Peyer's patch (tissue), 4 donors: ENCODE results near the gene CHRDL2. TPM values are rescaled to one million over a fixed set of nuclear protein-coding genes. Genes with fewer than 3 reads are reported as not detected.
A peak's percentile ranks its signal among the peaks of the same experiment; 100 is the strongest.

Experiments used
- DNase-seq, 3 donors: peaks; one replicate each; pipeline ENCODE4 v3.0.0-alpha.2; 2017 to 2019
- H3K27ac ChIP-seq, 4 donors: fragments of 200-600 bp; sonication (generic); one replicate each; pipeline ENCODE4 v1.5.1; 2016 to 2019
- H3K27me3 ChIP-seq, 2 donors: fragments of 200-600 bp; sonication (generic); one replicate each; pipeline ENCODE4 v1.5.1; 2019
- H3K36me3 ChIP-seq, 3 donors: fragments of 200-600 bp; sonication (generic); one replicate each; pipeline ENCODE4 v1.5.1; 2016 to 2019
- H3K4me1 ChIP-seq, 4 donors: fragments of 200-600 bp; sonication (generic); one replicate each; pipeline ENCODE4 v1.5.1; 2016 to 2019
- H3K4me3 ChIP-seq, 4 donors: fragments of 200-600 bp; sonication (generic); 1 replicate in 3 of 4; 2 replicates in 1 of 4; pipeline ENCODE4 v1.5.1; 2016 to 2019; ENCODE audit warnings: mild to moderate bottlenecking in 1 of 4
- H3K9me3 ChIP-seq, 4 donors: fragments of 200-600 bp; sonication (generic); one replicate each; pipeline ENCODE4 v1.5.1; 2016 to 2019; ENCODE audit warnings: mild to moderate bottlenecking in 1 of 4
- CTCF ChIP-seq, 6 experiments: fragments of 450-650 bp in 4 of 6; fragments of 200-600 bp in 2 of 6; sonication (generic) in 1 of 6; IDR thresholded peaks; one replicate each; pipeline ENCODE4 v1.5.1; 2017 to 2019; ENCODE audit warnings: antibody characterized with exemption in 6 of 6, mild to moderate bottlenecking in 3 of 6, moderate library complexity in 1 of 6
- POLR2A ChIP-seq, 2 donors: fragments of 450-650 bp; IDR thresholded peaks; one replicate each; pipeline ENCODE4 v1.5.1; 2017; ENCODE audit warnings: antibody characterized with exemption in 2 of 2, mild to moderate bottlenecking in 2 of 2, moderate library complexity in 2 of 2
- total RNA-seq, 4 donors: library from RNA; depleted of rRNA; stranded (reverse); fragments of >200 nt; gene quantifications; one replicate each; pipeline ENCODE4 v1.1.0, GENCODE V29; 2016

CHRDL2 gene
- total RNA-seq, 4 donors from 2014 or later = not detected

- no peak overlapping the region for H3K4me3 ChIP-seq
- H3K4me1 ChIP-seq = peaks cover 0 to 13% (median 0%) of the 10 kb centered on the region in 4 donors
- no peaks in the 10 kb centered on the region for H3K9me3 ChIP-seq
- peak; percentile 55 to 91 (median 85) for TF ChIP-seq CTCF (IDR thresholded peaks at IDR 0.05)
- no peak for TF ChIP-seq POLR2A (IDR thresholded peaks at IDR 0.05)
- no peak overlapping the region for H3K27ac ChIP-seq
- peaks cover 0 to 4% of the 10 kb centered on the region in 2 donors for H3K27me3 ChIP-seq
- peak; percentile 48 to 84 (median 70) for DNase-seq
- H3K36me3 ChIP-seq = no peaks in the 10 kb centered on the region
Measured at GRCh38 chr11:74726547-74727182, 4.6 kb downstream of the CHRDL2 start.

GRCh38 chr11:74725701-74726100, 5.5 kb downstream of the CHRDL2 start:
- H3K36me3 ChIP-seq = no peaks in the 10 kb centered on the region
- no peaks in the 10 kb centered on the region for H3K9me3 ChIP-seq
- peaks cover 0 to 18% (median 0%) of the 10 kb centered on the region in 4 donors for H3K4me1 ChIP-seq
- H3K27me3 ChIP-seq = no peaks in the 10 kb centered on the region
- H3K4me3 ChIP-seq = no peak overlapping the region
- no peak for DNase-seq
- H3K27ac ChIP-seq = peak overlapping the region in 1 of 4 donors; percentile 17
- TF ChIP-seq POLR2A (IDR thresholded peaks at IDR 0.05) (no peak), CTCF (IDR thresholded peaks at IDR 0.05) (no peak)

- no peak for DNase-seq
- Histone ChIP-seq H3K9me3 (no peaks in the 10 kb centered on the region), H3K27ac (no peak overlapping the region), H3K27me3 (no peaks in the 10 kb centered on the region), H3K4me1 (peaks cover 0 to 31% (median 0%) of the 10 kb centered on the region in 4 donors), H3K4me3 (no peak overlapping the region), H3K36me3 (no peaks in the 10 kb centered on the region)
- TF ChIP-seq POLR2A (IDR thresholded peaks at IDR 0.05) (no peak), CTCF (IDR thresholded peaks at IDR 0.05) (no peak)
Measured at GRCh38 chr11:74723511-74723910, 7.7 kb downstream of the CHRDL2 start.

- no peak for TF ChIP-seq POLR2A (IDR thresholded peaks at IDR 0.05)
- DNase-seq = no peak
- Histone ChIP-seq H3K9me3 (no peaks in the 10 kb centered on the region), H3K27me3 (no peaks in the 10 kb centered on the region), H3K4me1 (peaks cover 0 to 44% (median 0%) of the 10 kb centered on the region in 4 donors), H3K27ac (peak overlapping the region in 2 of 4 donors; percentile 15 to 77), H3K4me3 (no peak overlapping the region), H3K36me3 (no peaks in the 10 kb centered on the region)
Measured at GRCh38 chr11:74721479-74721835, 9.8 kb downstream of the CHRDL2 start.

GRCh38 chr11:74720596-74721478, 10.4 kb downstream of the CHRDL2 start:
- Histone ChIP-seq H3K36me3 (no peaks in the 10 kb centered on the region), H3K4me3 (no peak overlapping the region), H3K4me1 (peaks cover 0 to 38% (median 0%) of the 10 kb centered on the region in 4 donors), H3K27ac (peak overlapping the region; percentile 15 to 77 (median 43)), H3K27me3 (no peaks in the 10 kb centered on the region), H3K9me3 (no peaks in the 10 kb centered on the region)
- TF ChIP-seq POLR2A (IDR thresholded peaks at IDR 0.05) (no peak), CTCF (IDR thresholded peaks at IDR 0.05) (no peak)
- peak in 2 of 3 donors; percentile 26 to 75 for DNase-seq

- H3K9me3 ChIP-seq = no peaks in the 10 kb centered on the region
- no peaks in the 10 kb centered on the region for H3K27me3 ChIP-seq
- H3K4me1 ChIP-seq = peaks cover 0 to 35% (median 0%) of the 10 kb centered on the region in 4 donors
- H3K4me3 ChIP-seq = no peak overlapping the region
- no peak overlapping the region for H3K27ac ChIP-seq
- no peak for DNase-seq
- TF ChIP-seq CTCF (IDR thresholded peaks at IDR 0.05) (no peak), POLR2A (IDR thresholded peaks at IDR 0.05) (no peak)
- H3K36me3 ChIP-seq = no peaks in the 10 kb centered on the region
Measured at GRCh38 chr11:74719011-74719410, 12.2 kb downstream of the CHRDL2 start.
